NCI-H146 (cell line): Measurements from ENCODE around the gene ABCC11.
"Not testable (repeated sequence)": the region's sequence is repeated elsewhere in the genome, so short reads cannot be mapped to it uniquely, and the experiment has no call there.

Experiments
- DNase-seq: peaks from one replicate; lab custom pipeline; 2025; lab: John Stamatoyannopoulos, UW

ABCC11 gene

DNA sequence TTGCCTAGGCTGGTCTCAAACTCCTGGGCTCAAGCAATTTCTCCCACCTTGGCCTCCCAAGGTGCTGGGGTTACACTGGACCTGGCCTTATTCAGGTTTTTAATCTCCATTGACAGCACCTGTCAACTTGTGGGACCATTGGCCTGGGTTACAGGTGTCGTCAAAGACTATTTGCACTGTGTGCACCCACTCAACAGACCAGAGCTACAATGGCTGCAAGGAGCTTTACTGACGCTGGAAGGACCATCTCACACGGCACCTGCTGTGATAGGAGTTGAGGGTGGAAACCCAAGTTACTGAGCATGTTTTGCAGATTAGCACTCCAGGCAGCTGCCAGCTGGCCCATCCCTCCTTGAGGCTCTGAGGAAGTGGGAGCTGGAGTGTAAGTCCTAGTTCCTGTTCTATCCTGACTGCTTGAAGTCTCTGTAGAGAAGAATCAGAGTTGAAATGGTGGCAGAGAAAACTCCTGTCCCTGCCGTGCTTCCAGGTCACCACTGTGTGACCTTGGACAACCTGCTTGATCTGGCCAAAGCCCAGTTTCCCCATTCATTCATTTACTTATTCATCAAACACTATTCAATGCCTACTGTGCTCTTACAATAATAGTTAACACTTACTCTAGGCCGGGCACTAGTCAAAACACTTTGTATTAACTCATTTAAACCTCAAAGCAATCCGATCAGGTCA, 45.7 kb downstream of the ABCC11 start:
- no peak for DNase-seq

DNA sequence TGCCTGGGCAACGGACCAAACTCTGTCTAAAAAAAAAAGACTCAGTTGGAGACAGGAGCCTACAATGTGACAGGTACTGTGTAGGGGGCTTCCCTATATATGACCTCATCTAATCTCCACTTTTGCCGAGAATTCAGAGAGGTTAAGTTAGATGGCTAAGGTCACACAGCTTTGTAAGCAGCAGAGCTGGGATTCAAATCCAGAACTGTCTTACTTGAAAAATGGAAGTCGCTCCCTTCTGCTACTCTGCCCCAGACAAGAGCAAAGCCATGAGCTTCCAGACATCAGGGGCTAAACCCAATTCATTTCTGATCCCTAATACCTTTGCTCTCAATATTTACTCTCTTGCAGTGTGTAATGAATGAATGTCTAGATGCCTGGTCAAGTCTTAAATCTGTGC, 50.0 kb downstream of the ABCC11 start:
- DNase-seq = no peak

DNA sequence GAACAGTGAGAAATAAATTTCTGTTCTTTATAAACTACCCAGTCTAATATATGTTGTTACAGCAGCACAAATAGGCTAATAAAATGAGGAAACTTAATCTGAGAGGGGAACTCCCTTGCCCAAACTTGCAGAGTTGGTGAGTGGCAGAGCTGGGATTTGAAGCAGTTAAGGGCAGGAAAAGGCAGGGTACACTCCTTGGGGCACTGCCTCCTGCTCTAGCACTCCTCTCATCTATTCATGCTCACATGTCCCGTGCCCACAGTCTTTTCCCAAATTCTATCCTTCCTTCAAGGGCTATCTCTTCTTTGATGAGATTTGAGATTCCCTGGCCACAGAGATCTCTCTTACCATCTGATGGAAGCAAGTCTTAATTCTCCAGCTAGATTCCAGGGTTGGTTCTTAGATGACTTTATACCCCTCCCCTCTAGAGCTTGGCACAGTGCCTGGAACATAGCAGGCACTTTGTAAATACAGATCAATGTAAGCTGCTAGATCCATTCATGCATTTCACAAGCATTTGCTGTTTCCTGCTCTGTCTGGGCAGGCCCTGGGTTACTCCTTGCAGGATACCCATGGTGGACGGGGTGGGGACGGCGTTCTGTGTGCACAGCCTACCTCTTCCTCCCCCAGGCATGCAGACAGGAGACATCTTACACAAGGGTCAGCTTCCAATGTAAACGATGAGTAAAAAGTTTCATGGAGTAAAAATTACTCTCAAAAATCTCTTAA, 52.3 kb downstream of the ABCC11 start:
- DNase-seq = peak; percentile 25

DNA sequence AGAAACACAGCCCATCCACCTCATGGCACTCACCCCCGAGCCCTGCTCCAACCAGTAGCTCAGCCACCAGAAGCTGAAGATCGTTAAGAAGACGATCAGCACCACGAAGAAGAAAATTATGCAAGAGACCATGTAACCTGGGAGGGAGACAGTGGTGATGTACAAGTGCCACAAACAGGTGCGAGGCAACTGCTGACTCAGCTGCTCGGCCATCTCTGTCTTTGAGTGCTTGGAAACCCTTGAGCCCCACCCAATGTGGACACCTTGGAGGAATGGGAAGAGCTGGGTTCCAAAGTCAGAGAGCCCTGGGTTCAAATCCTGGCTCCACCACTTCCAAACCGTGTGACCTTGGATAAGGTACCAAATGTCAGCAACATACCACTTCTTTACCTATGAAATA, 53.5 kb downstream of the ABCC11 start:
- DNase-seq = no peak

GRCh38 chr16:48188449-48189102, 58.8 kb downstream of the ABCC11 start:
- no peak for DNase-seq

GRCh38 chr16:48187779-48188178, 59.6 kb downstream of the ABCC11 start:
- DNase-seq = no peak

DNA sequence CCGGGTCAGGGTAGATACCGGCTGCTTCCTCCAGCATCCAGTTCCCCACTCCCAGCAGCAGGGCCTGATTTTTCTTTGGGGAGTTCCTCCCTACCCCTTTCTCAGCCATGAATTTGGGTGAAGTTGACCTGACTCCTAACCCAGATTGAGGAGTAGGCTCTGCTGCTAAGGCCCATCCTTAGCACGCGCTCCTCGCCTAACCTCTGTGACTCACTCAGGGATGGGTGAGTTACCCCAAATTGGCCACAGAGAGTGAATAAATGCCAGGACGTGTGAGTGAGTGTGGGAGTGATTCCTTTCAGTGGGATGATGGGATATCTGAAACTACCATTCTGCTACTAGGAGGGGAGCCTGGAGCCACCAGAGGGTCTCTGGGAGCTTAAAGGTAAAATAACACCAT, 62.7 kb downstream of the ABCC11 start:
- DNase-seq = no peak

DNA sequence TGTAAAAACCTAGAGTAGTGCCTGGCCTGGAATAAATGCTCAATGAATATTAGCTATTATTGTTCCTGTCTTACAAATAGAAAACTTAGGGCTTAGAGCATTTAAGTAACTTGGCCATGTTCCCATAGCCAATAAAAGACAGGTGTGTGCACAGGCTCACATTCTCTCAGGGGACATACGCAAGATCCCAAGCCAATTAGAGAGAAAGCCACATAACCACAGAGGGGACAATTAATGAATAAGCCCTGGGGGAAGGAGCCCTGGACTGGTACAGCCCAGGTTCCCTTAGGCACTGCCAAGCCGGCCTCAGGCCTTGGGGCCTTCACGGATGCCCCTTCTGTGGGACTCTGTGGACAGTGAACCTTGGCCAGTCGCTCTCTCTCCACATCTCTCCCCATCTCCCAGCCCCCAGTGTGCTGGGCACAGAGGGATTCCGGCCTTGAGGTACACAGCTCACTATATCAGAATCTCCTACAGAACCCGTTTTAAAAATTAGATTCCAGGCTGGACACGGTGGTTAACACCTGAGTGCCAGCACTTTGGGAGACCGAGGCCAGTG, 64.3 kb downstream of the ABCC11 start:
- no peak for DNase-seq

GRCh38 chr16:48181746-48182520, 65.4 kb downstream of the ABCC11 start:
- not testable (repeated sequence) for DNase-seq

DNA sequence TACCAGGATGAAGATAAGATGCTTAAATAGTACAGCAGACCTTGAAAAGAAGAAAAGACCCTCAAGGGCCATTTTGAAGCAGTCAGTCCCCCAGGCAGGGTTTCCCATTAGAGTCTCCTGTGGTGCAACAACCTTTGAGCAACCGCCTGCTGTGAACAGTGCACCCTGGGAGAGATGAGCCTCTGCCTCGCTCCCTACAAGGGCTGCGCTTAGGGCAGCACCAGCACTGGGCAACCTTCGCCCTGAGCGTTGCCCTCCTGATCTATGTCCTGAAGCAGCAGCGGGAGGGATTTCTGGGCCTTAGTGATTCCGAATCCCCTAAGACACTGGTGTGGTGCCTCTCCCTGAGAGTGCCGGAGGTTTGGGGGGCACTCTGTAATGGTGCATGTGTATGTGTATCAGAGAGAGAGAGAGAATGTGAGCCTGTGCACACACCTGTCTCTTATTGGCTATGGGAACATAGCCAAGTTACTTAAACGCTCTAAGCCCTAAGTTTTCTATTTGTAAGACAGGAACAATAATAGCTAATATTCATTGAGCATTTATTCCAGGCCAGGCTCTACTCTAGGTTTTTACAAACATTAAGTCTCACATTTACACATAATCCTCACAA, 66.4 kb downstream of the ABCC11 start:
- no peak for DNase-seq

GRCh38 chr16:48176635-48177408, 70.5 kb downstream of the ABCC11 start:
- peak; percentile 7 for DNase-seq

DNA sequence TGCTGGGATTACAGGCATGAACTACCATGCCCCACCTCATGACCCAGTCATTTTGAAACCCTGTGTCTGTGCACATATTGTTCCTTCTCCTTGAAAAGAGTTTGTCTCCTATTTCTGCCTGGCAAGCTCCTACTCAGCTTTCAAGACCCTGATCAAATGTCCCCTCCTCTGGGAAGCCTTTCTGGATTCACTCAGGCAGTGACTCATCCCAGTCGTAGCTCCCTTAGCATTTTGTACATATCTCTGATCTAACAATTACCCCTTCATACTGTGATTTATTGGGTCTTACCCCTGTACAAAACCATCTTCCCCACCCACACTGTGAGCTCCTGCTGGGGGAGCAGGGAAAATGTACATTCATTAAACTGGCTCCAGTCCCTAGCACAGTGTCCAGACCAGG, 73.5 kb downstream of the ABCC11 start:
- DNase-seq = no peak

- no peak for DNase-seq
Observed at GRCh38 chr16:48172682-48173081, 74.7 kb downstream of the ABCC11 start.

DNA sequence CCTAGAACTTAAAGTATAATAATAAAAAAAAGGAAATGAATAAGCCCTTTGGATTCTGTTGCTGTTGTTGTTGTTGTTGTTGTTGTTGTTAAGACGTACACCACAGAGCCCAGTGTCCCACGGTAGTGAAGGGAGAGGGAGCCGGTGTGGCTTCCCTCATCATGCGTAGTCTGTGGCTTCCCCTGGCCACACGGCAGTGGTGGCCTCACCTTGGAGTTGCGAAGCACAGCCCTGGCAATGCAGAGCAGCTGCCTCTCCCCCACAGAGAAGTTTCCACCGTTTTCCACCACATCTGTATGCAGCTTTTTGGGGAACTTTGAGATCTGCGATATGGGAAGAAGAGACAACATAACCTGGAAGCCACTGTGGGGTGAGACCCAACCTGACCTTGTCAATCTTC, 77.4 kb downstream of the ABCC11 start:
- no peak for DNase-seq

- no peak for DNase-seq
Observed at GRCh38 chr16:48168075-48168474, 79.3 kb downstream of the ABCC11 start.

DNA sequence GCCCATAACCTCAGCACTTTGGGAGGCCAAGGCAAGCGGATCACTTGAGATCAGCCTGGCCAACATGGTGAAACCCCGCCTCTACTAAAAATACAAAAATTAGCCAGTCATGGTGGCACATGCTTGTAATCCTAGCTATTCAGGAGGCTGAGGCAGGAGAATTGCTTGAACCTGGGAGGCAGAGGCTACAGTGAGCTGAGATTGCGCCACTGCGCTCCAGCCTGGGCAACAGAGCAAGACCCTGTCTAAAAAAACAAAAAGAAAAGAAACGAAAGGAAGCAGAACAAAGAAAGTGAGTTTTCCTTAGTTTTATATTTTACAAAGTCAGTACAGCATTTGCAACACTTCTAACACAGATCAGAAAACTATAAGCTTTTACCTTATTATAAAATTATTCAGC, 80.7 kb downstream of the ABCC11 start:
- not testable (repeated sequence) for DNase-seq

GRCh38 chr16:48165961-48166578, 81.3 kb downstream of the ABCC11 start:
- DNase-seq = no peak

GRCh38 chr16:48164907-48165715, 82.2 kb downstream of the ABCC11 start:
- peak; percentile 49 for DNase-seq

GRCh38 chr16:48162839-48163410, 84.4 kb downstream of the ABCC11 start:
- DNase-seq = no peak
